Measurements from ENCODE around the gene IL20RA. TPM values are rescaled to one million over a fixed set of nuclear protein-coding genes. Genes with fewer than 3 reads are reported as not detected.

IL20RA gene
- total RNA-seq, 1 experiment from 2014 or later = 1.6 TPM

- H3K27me3 Mint-ChIP-seq (ENCODE audit: insufficient read depth, unreplicated experiment) = no peaks in the 10 kb centered on the region
- Histone ChIP-seq H3K4me1 (peaks cover 11% of the 10 kb centered on the region), H3K36me3 (ENCODE audit: control insufficient read depth, insufficient read depth, low read length) (no peaks in the 10 kb centered on the region), H3K27me3 (replicated peaks; ENCODE audit: control insufficient read depth, insufficient read depth, low read length) (no peaks in the 10 kb centered on the region), H3K4me3 (ENCODE audit: low read depth, low read length) (no peak overlapping the region), H3K9me3 (no peaks in the 10 kb centered on the region)
- no TSS peak for BruUV-seq (replicated peaks)
- POLR2A ChIA-PET = no interaction called here
- H3K4me3 Mint-ChIP-seq (ENCODE audit: unreplicated experiment) = no peak overlapping the region
- DNase-seq = no peak
- intact Hi-C loops (cut with micrococcal nuclease; ENCODE audit: unreplicated experiment) = loop anchor here (5.0 kb wide), 1 partner anchor 164 kb away; no protein-coding TSS in a partner anchor
- no peak overlapping the region for H3K27ac Mint-ChIP-seq (ENCODE audit: unreplicated experiment)
- no peaks in the 10 kb centered on the region for H3K9me3 Mint-ChIP-seq (ENCODE audit: unreplicated experiment)
- CTCF ChIA-PET = no interaction called here
- no peaks in the 10 kb centered on the region for H3K36me3 Mint-ChIP-seq (ENCODE audit: insufficient read depth, unreplicated experiment)
- no peak for TF ChIP-seq CTCF (IDR thresholded peaks at IDR 0.05; ENCODE audit: insufficient read depth in 1 of 2, low read depth in 1 of 2, low read length in 1 of 2, severe bottlenecking in 1 of 2, unreplicated experiment in 1 of 2)
- peaks cover 6% of the 10 kb centered on the region for H3K4me1 Mint-ChIP-seq (ENCODE audit: low read depth, unreplicated experiment)
Measured at GRCh38 chr6:137011406-137011805, 33.4 kb downstream of the IL20RA start.

- intact Hi-C loops (cut with micrococcal nuclease; ENCODE audit: unreplicated experiment) = loop anchor here (5.0 kb wide), 1 partner anchor 163 kb away; no protein-coding TSS in a partner anchor
Measured at GRCh38 chr6:137010128-137010718, 34.5 kb downstream of the IL20RA start.

GRCh38 chr6:137008204-137008603, 36.6 kb downstream of the IL20RA start:
- no peaks in the 10 kb centered on the region for H3K9me3 Mint-ChIP-seq (ENCODE audit: unreplicated experiment)
- Histone ChIP-seq H3K4me3 (ENCODE audit: low read depth, low read length) (no peak overlapping the region), H3K9me3 (no peaks in the 10 kb centered on the region), H3K27me3 (replicated peaks; ENCODE audit: control insufficient read depth, insufficient read depth, low read length) (no peaks in the 10 kb centered on the region), H3K4me1 (no peaks in the 10 kb centered on the region), H3K36me3 (ENCODE audit: control insufficient read depth, insufficient read depth, low read length) (no peaks in the 10 kb centered on the region)
- no TSS peak for BruUV-seq (replicated peaks)
- no peaks in the 10 kb centered on the region for H3K36me3 Mint-ChIP-seq (ENCODE audit: insufficient read depth, unreplicated experiment)
- H3K4me1 Mint-ChIP-seq (ENCODE audit: low read depth, unreplicated experiment) = peaks cover 3% of the 10 kb centered on the region
- no peak for DNase-seq
- no peak overlapping the region for H3K4me3 Mint-ChIP-seq (ENCODE audit: unreplicated experiment)
- POLR2A ChIA-PET = no interaction called here
- CTCF ChIA-PET = interaction anchor here (0.6 kb wide), 1 partner anchor 1765 kb away, joined by 4 read pairs; the partner anchor contains the start of gene CCDC28A
- TF ChIP-seq CTCF (IDR thresholded peaks at IDR 0.05; ENCODE audit: insufficient read depth in 1 of 2, low read depth in 1 of 2, low read length in 1 of 2, severe bottlenecking in 1 of 2, unreplicated experiment in 1 of 2) = no peak
- H3K27ac Mint-ChIP-seq (ENCODE audit: unreplicated experiment) = no peak overlapping the region
- H3K27me3 Mint-ChIP-seq (ENCODE audit: insufficient read depth, unreplicated experiment) = no peaks in the 10 kb centered on the region
- intact Hi-C loops (cut with micrococcal nuclease; ENCODE audit: unreplicated experiment) = no loop called here

More at GRCh38 chr6:137010128-137010718, 34.5 kb downstream of the IL20RA start:
- Mint-ChIP-seq H3K9me3 (ENCODE audit: unreplicated experiment) (no peaks in the 10 kb centered on the region), H3K4me3 (ENCODE audit: unreplicated experiment) (no peak overlapping the region), H3K27ac (ENCODE audit: unreplicated experiment) (no peak overlapping the region), H3K27me3 (ENCODE audit: insufficient read depth, unreplicated experiment) (no peaks in the 10 kb centered on the region), H3K36me3 (ENCODE audit: insufficient read depth, unreplicated experiment) (no peaks in the 10 kb centered on the region), H3K4me1 (ENCODE audit: low read depth, unreplicated experiment) (no peaks in the 10 kb centered on the region)
- BruUV-seq (replicated peaks) = no TSS peak
- Histone ChIP-seq H3K9me3 (no peaks in the 10 kb centered on the region), H3K4me3 (ENCODE audit: low read depth, low read length) (no peak overlapping the region), H3K27me3 (replicated peaks; ENCODE audit: control insufficient read depth, insufficient read depth, low read length) (no peaks in the 10 kb centered on the region), H3K36me3 (ENCODE audit: control insufficient read depth, insufficient read depth, low read length) (no peaks in the 10 kb centered on the region), H3K4me1 (peaks cover 3% of the 10 kb centered on the region; the same call in 1 of the 2 replicates)
- ChIA-PET CTCF (no interaction called here), POLR2A (no interaction called here)
- no peak for DNase-seq
- no peak for TF ChIP-seq CTCF (IDR thresholded peaks at IDR 0.05; ENCODE audit: insufficient read depth in 1 of 2, low read depth in 1 of 2, low read length in 1 of 2, severe bottlenecking in 1 of 2, unreplicated experiment in 1 of 2)

Measured in Caco-2 (cell line).